ENCODE data around the gene TRDMT1. TPM values are rescaled to one million over a fixed set of nuclear protein-coding genes. Genes with fewer than 3 reads are reported as not detected.

TRDMT1 gene
- total RNA-seq, 2 donors from 2014 or later: 12.3 to 21.0 TPM

- no peak for DNase-seq (ENCODE audit: low spot score)
- no peaks in the 10 kb centered on the region for H3K9me3 ChIP-seq
- peak overlapping the region; percentile 84 to 97 for H3K27ac ChIP-seq
- no peaks in the 10 kb centered on the region for H3K27me3 ChIP-seq (replicated peaks; ENCODE audit: insufficient read depth)
- TF ChIP-seq CTCF (IDR thresholded peaks at IDR 0.05): no peak
- no peaks in the 10 kb centered on the region for H3K36me3 ChIP-seq
- H3K4me1 ChIP-seq (ENCODE audit: control insufficient read depth in 1 of 2, low read depth in 2 of 2): peaks cover 38 to 68% of the 10 kb centered on the region in 2 donors
- ATAC-seq (ENCODE audit: insufficient number of reproducible peaks, low FRiP score, low read depth): peak; percentile 56
- H3K4me3 ChIP-seq: peak overlapping the region; percentile 45
Observed at GRCh38 chr10:17214971-17215781, 13.7 kb upstream of the TRDMT1 start.

- TF ChIP-seq CTCF (IDR thresholded peaks at IDR 0.05): no peak
- DNase-seq (ENCODE audit: low spot score): no peak
- H3K27ac ChIP-seq: peak overlapping the region; percentile 84 to 97
- no peak for ATAC-seq (ENCODE audit: insufficient number of reproducible peaks, low FRiP score, low read depth)
- H3K27me3 ChIP-seq (replicated peaks; ENCODE audit: insufficient read depth): no peaks in the 10 kb centered on the region
- H3K9me3 ChIP-seq: no peaks in the 10 kb centered on the region
- H3K36me3 ChIP-seq: no peaks in the 10 kb centered on the region
- peaks cover 36 to 70% of the 10 kb centered on the region in 2 donors for H3K4me1 ChIP-seq (ENCODE audit: control insufficient read depth in 1 of 2, low read depth in 2 of 2)
- H3K4me3 ChIP-seq: peak overlapping the region; percentile 45
Observed at GRCh38 chr10:17214526-17214925, 13.1 kb upstream of the TRDMT1 start.

- Histone ChIP-seq H3K9me3 (no peaks in the 10 kb centered on the region), H3K4me1 (ENCODE audit: control insufficient read depth in 1 of 2, low read depth in 2 of 2) (peaks cover 41 to 75% of the 10 kb centered on the region in 2 donors), H3K27me3 (replicated peaks; ENCODE audit: insufficient read depth) (no peaks in the 10 kb centered on the region), H3K36me3 (no peaks in the 10 kb centered on the region), H3K4me3 (no peak overlapping the region), H3K27ac (peak overlapping the region; percentile 84 to 97)
- no peak for ATAC-seq (ENCODE audit: insufficient number of reproducible peaks, low FRiP score, low read depth)
- DNase-seq (ENCODE audit: low spot score): no peak
- TF ChIP-seq CTCF (IDR thresholded peaks at IDR 0.05): no peak
Observed at GRCh38 chr10:17213646-17214349, 12.3 kb upstream of the TRDMT1 start.

- DNase-seq (ENCODE audit: low spot score) (no peak), ATAC-seq (ENCODE audit: insufficient number of reproducible peaks, low FRiP score, low read depth) (no peak)
- no peaks in the 10 kb centered on the region for H3K36me3 ChIP-seq
- no peaks in the 10 kb centered on the region for H3K9me3 ChIP-seq
- peaks cover 49 to 85% of the 10 kb centered on the region in 2 donors for H3K4me1 ChIP-seq (ENCODE audit: control insufficient read depth in 1 of 2, low read depth in 2 of 2)
- H3K27ac ChIP-seq: peak overlapping the region; percentile 84 to 97
- no peak overlapping the region for H3K4me3 ChIP-seq
- H3K27me3 ChIP-seq (replicated peaks; ENCODE audit: insufficient read depth): no peaks in the 10 kb centered on the region
- TF ChIP-seq CTCF (IDR thresholded peaks at IDR 0.05): no peak
Observed at GRCh38 chr10:17212802-17213221, 11.3 kb upstream of the TRDMT1 start.

GRCh38 chr10:17210361-17210760 lies 8.9 kb upstream of the TRDMT1 start:
- H3K4me3 ChIP-seq: peak overlapping the region; percentile 28
- peaks cover 39 to 70% of the 10 kb centered on the region in 2 donors for H3K4me1 ChIP-seq (ENCODE audit: control insufficient read depth in 1 of 2, low read depth in 2 of 2)
- TF ChIP-seq CTCF (IDR thresholded peaks at IDR 0.05): no peak
- H3K36me3 ChIP-seq: no peaks in the 10 kb centered on the region
- DNase-seq (ENCODE audit: low spot score) (no peak), ATAC-seq (ENCODE audit: insufficient number of reproducible peaks, low FRiP score, low read depth) (no peak)
- no peaks in the 10 kb centered on the region for H3K27me3 ChIP-seq (replicated peaks; ENCODE audit: insufficient read depth)
- H3K9me3 ChIP-seq: no peaks in the 10 kb centered on the region
- H3K27ac ChIP-seq: peak overlapping the region; percentile 55 to 66
